T-helper 2 cell treated with Interferon-gamma antibody and Interleukin-4, amounts not matched to agents 5 μg/mL and 100 μg/mL, for 36 hours (primary cell): Measurements from ENCODE around the gene RASGRP4.
"Not testable (repeated sequence)": the region's sequence is repeated elsewhere in the genome, so short reads cannot be mapped to it uniquely, and the experiment has no call there.

ENCODE experiments used
- DNase-seq: peaks from one replicate; pipeline ENCODE4 v3.0.0; 2021; ENCODE audit warnings: low spot score
- H3K27ac Mint-ChIP-seq: one replicate; pipeline ENCODE4 v1.8.0; 2021; ENCODE audit warnings: mild to moderate bottlenecking, mixed read lengths
- H3K27me3 Mint-ChIP-seq: one replicate; pipeline ENCODE4 v1.8.0; 2021; ENCODE audit warnings: low read depth, mixed read lengths
- H3K36me3 Mint-ChIP-seq: one replicate; pipeline ENCODE4 v1.8.0; 2021; ENCODE audit warnings: low read depth, mixed read lengths
- H3K4me1 Mint-ChIP-seq: one replicate; pipeline ENCODE4 v1.8.0; 2021; ENCODE audit warnings: low read depth, mixed read lengths
- H3K4me3 Mint-ChIP-seq: one replicate; pipeline ENCODE4 v1.8.0; 2022; ENCODE audit warnings: mild to moderate bottlenecking, moderate library complexity, mixed read lengths
- H3K9me3 Mint-ChIP-seq: one replicate; pipeline ENCODE4 v1.8.0; 2021; ENCODE audit warnings: mixed read lengths

RASGRP4 gene

DNA sequence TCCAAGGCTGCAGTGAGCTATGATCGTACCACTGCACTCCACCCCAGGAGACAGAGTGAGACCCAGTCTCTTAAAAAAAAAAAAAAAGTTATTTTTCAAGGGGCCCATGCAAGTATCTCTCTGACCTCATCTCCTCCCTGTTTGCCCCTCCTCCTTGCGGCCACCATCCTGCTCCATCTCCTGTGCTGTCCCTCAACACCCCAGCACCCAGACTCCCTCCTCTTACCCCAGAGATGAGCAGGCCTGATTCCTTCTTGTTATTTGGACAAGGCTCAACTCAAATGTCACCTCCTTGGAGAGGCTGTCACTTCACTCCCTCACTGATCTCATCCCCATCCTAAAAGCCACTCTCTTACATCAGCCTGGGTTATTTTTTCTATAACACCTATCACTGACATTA is 11.9 kb upstream of the RASGRP4 start:
- Mint-ChIP-seq H3K36me3 (no peaks in the 10 kb centered on the region), H3K27ac (no peak overlapping the region), H3K4me1 (peaks cover 11% of the 10 kb centered on the region), H3K27me3 (peaks cover 2% of the 10 kb centered on the region), H3K9me3 (no peaks in the 10 kb centered on the region), H3K4me3 (no peak overlapping the region)
- no peak for DNase-seq

DNA sequence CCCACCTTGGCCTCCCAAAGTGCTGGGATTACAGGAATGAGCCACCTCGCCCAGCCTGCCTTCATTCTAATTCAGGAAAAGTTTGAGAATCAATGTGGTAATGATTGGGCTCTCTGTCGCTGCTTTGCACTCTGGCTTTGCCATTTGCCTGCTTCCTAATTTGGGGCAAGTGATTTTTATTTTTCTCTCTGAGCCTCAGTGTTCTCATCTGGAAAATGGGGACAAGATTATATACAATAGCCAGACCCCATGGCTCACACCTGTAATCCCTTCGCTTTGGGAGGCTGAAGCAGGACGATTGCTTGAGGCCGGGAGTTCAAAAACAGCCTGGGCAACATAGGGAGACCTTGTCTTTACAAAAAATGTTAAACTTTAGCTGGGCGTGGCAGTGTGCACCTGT is 11.3 kb upstream of the RASGRP4 start:
- Mint-ChIP-seq H3K36me3 (no peaks in the 10 kb centered on the region), H3K4me3 (no peak overlapping the region), H3K9me3 (no peaks in the 10 kb centered on the region), H3K27me3 (peaks cover 2% of the 10 kb centered on the region), H3K27ac (no peak overlapping the region), H3K4me1 (peaks cover 11% of the 10 kb centered on the region)
- no peak for DNase-seq

DNA sequence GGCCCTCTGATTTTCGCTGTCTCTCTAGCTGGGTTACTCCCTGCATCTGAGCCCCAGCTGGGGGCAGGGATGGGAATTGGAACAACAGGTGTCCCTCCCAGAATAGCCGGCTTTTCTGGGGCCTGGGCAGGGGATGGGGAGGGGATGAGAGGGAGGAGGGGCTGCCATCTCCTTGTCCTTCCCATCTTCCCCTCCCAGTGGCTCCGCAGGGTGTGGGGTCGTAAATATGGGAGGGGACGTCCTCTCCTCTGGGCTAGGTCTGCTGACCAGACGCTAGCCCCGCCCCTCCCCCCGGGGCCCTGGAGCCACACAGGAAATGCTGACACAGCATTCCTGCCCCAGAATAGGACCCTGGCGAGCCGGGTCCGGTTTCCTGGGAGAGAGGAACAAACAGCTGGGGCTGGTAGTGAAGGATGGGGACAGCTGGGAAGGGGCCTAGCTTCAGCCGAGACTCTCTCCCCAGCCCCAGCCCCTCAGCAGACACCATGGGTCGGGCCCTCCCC is 8.6 kb upstream of the RASGRP4 start:
- peak overlapping the region; percentile 63 for H3K27ac Mint-ChIP-seq
- DNase-seq = no peak
- H3K27me3 Mint-ChIP-seq = peaks cover 2% of the 10 kb centered on the region
- no peaks in the 10 kb centered on the region for H3K9me3 Mint-ChIP-seq
- no peaks in the 10 kb centered on the region for H3K36me3 Mint-ChIP-seq
- H3K4me3 Mint-ChIP-seq = peak overlapping the region; percentile 72
- peaks cover 14% of the 10 kb centered on the region for H3K4me1 Mint-ChIP-seq

DNA sequence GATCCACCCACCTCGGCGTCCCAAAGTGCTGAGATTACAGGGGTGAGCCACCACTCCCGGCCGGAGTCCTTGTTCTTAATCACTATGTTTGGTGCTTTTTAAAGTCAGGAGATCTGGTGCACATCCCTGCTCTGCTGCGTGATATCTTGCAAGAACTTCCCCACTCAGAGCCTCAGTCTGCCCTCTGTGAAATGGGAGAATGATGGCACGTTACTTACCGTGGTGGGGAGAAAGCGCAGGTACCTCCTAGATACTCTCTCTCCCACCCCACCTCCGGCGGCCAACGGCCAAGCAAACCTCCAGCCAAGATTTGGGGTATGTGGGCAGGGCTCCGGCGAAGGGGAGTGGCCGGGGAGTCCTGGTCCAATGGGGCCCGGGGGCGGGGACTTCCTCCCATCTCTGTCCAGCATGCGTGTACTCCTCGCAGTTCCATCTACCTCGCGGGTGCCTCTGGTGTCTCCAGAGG is 7.3 kb upstream of the RASGRP4 start, which contains the start of gene RYR1:
TSS of gene RYR1 (plus strand) at position 424 of the 466 bp plus-strand sequence. CDS start 139 bp downstream, outside the sequence.
- Mint-ChIP-seq H3K4me1 (peaks cover 23% of the 10 kb centered on the region), H3K9me3 (no peaks in the 10 kb centered on the region), H3K4me3 (peak within 1 kb of the TSS; percentile 72), H3K27ac (peak within 1 kb of the TSS; percentile 63), H3K27me3 (peaks cover 2% of the 10 kb centered on the region), H3K36me3 (no peaks in the 10 kb centered on the region)
- DNase-seq = peak; percentile 75

DNA sequence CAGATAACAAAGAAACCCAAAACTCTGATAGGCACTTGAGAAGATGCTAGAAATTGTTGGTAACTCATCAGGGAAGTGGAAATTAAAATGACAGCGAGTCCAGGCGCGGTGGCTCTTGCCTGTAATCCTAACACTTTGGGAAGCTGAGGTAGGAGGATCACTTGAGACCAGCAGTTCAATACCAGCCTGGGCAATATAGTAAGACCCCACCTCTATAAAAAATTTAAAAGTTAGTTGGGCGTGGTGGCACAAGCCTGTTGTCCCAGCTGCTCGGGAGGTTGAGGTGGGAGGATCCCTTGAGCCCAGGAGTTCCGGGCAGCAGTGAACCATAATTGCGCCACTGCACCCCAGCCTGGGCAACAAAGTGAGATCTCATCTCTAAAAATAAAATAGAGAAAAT is 4.9 kb upstream of the RASGRP4 start:
- H3K36me3 Mint-ChIP-seq = no peaks in the 10 kb centered on the region
- H3K9me3 Mint-ChIP-seq = no peaks in the 10 kb centered on the region
- H3K27me3 Mint-ChIP-seq = peaks cover 2% of the 10 kb centered on the region
- DNase-seq = no peak
- H3K4me1 Mint-ChIP-seq = peaks cover 36% of the 10 kb centered on the region
- H3K4me3 Mint-ChIP-seq = no peak overlapping the region
- no peak overlapping the region for H3K27ac Mint-ChIP-seq

DNA sequence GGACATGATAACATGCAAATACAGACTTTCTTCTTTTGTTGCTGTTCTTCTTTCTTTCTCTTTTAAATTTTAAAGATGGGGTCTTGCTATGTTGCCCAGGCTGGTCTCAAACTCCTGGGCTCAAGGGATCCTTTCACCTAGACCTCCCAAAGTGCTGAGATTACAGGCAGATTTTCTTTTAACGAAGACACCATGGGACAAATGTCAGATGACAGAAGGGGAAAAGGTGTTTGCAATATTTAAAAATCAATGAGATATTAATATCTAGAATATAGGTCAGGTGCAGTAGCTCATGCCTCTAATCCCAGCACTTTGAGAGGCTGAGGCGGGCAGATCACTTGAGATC is 3.8 kb upstream of the RASGRP4 start:
- no peaks in the 10 kb centered on the region for H3K36me3 Mint-ChIP-seq
- H3K9me3 Mint-ChIP-seq = no peaks in the 10 kb centered on the region
- H3K4me3 Mint-ChIP-seq = no peak overlapping the region
- H3K27ac Mint-ChIP-seq = peak overlapping the region; percentile 95
- no peak for DNase-seq
- H3K27me3 Mint-ChIP-seq = peaks cover 2% of the 10 kb centered on the region
- peaks cover 39% of the 10 kb centered on the region for H3K4me1 Mint-ChIP-seq

DNA sequence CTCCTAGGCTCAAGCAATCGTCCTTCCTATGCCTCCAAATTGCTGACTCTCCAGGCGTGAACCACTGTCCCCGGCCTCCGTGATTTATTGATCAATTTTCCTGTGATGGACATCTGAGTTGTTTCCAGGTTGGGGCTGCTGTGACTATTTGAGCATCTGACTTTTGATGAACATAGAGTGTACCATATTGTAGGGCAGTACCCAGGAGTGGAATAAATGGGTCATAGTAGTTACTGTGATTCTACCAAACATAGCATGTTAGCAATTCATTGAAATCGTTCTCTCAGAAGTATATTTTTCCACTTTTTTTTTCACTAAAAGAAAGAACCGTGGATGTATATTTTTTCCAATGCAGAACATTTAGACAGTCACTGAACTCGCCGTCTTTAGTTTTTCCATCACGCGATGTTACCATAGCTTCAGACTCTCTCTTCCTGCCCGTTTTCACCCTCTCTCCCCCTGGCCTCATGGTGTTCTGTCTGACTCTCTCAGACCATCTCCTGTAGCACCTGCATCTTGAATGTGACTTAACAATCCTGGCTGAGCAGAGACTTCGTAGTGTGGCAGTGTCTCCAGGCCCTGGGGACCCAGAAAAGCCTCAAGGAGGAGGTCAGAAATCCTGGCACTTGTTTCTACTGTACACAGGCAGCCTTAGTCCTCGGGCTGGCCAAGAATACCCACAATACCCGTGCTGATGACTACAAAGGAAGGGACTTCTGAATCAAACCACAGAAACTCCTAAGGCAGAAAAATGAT is 3.2 kb upstream of the RASGRP4 start:
- peak overlapping the region; percentile 67 for H3K4me3 Mint-ChIP-seq
- H3K27me3 Mint-ChIP-seq = peaks cover under 1% of the 10 kb centered on the region
- H3K36me3 Mint-ChIP-seq = no peaks in the 10 kb centered on the region
- H3K27ac Mint-ChIP-seq = peak overlapping the region; percentile 95
- H3K4me1 Mint-ChIP-seq = peaks cover 37% of the 10 kb centered on the region
- no peaks in the 10 kb centered on the region for H3K9me3 Mint-ChIP-seq
- peak; percentile 59 for DNase-seq

DNA sequence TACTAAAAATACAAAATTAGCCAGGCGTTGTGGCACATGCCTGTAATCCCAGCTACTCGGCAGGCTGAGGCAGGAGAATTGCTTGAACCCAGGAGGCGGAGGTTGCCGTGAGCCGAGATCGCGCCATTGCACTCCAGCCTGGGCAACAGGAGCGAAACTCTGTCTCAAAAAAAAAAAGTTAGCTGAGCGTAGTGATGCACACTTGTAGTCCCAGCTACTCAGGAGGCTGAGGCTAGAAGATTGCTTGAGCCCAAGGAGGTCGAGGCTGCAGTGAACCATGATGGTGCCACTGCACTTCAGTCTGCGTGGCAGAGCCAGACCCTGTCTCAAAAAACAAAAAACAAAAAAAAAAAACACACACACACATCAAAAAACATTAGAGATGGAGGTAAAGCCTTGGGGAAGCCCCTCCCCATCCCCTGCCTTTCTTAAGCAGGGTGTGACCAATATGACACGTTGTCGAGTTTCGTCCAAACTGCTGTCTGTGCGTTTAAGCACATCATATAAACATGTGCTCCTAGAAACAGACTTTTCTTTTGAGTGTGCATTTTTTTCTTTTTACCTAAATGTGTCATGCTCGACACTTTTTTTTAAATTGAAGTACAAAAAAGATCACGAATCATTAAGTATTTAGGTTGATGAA is 1.1 kb upstream of the RASGRP4 start:
- Mint-ChIP-seq H3K4me1 (peaks cover 29% of the 10 kb centered on the region), H3K27ac (peak overlapping the region; percentile 89), H3K4me3 (peak overlapping the region; percentile 78)
- not testable (repeated sequence) for H3K36me3 Mint-ChIP-seq, H3K9me3 Mint-ChIP-seq, H3K27me3 Mint-ChIP-seq
- DNase-seq = peak; percentile 69

DNA sequence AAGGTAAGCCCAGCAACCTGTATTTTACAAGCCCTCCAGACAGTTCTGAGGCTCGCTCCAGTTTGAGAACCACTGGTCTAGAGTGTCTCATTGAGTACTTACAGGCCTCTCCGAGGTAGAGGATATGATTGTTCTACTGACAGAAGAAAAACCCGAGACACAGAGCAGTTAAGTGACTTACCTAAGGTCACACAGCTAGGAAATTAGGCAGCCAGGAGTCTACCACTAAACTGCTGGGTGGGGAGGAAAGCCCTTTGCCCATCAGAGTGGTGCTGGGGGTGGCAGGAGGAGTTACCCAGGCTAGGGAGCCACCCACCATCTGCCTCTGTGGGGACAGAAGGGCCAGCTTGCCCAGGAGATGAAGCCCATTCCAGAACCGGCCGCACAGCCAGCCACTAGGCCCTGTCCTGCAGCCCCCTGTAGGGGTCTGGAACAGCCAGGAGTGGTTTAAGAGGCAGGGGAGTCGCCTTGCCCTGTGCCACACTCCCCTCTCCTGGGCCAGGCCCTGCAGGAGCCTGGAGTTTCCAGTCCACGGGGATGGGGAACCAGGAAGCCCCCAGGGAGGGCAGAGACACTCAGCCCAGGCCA is 703 bp downstream of the RASGRP4 start:
- Mint-ChIP-seq H3K9me3 (no peaks in the 10 kb centered on the region), H3K4me3 (peak overlapping the region; percentile 80), H3K27ac (peak overlapping the region; percentile 84), H3K4me1 (peaks cover 28% of the 10 kb centered on the region), H3K36me3 (no peaks in the 10 kb centered on the region), H3K27me3 (no peaks in the 10 kb centered on the region)
- DNase-seq = no peak

DNA sequence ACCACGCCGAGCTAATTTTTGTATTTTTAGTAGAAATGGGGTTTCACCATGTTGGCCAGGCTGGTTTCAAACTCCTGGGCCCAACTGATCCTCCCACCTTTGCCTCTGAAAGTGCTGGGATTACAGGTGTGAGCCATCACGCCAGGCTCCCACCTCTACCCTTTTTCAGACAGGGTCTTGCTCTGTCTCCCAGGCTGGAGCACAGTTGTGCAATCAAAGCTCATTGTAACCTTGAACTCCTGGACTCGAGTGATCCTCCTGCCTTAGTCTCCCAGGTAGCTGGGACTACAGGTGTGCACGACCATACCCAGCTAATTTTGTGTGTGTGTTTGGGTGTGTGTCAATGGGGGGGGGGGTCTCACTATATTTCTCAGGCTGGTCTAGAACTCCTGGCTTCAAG is 1.7 kb downstream of the RASGRP4 start:
- no peak overlapping the region for H3K27ac Mint-ChIP-seq
- H3K4me3 Mint-ChIP-seq = no peak overlapping the region
- no peak for DNase-seq
- H3K36me3 Mint-ChIP-seq = peaks cover 2% of the 10 kb centered on the region
- H3K27me3 Mint-ChIP-seq = no peaks in the 10 kb centered on the region
- H3K4me1 Mint-ChIP-seq = peaks cover 21% of the 10 kb centered on the region
- H3K9me3 Mint-ChIP-seq = no peaks in the 10 kb centered on the region

DNA sequence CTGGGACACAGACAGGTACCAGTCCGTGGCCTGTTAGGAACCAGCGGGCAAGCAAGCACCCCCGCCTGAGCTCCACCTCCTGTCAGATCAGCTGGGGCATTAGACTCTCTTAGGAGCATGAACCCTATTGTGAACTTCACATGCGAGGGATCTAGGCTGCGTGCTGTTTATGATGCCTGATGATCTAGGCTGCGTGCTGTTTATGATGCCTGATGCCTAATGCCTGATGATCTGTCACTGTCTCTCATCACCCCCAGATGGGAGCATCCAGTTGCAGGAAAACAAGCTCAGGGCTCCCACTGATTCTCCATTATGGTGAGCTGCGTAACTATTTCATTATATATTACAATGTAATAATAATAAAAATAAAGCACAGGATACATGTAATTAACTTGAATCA is 3.6 kb downstream of the RASGRP4 start:
- H3K4me3 Mint-ChIP-seq = no peak overlapping the region

DNA sequence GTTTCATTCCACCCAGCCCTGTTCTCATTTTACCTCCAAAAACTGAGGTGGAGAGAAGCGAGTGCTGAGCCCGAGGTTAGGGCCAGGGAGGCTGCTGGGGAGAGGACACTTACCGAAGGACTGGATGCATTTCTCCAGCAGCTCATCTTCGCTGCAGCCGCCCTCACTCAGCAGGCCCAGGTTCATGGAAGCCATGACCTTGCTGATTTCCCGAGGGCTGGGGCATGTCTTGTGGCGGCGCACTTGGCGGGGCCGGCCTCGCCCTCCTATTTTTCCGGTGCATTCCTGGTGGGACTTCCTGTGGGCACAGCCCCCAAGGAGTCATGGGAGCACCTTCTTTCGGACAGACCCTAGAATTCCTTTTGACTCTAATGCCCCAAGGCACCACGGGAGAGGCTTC is 4.2 kb downstream of the RASGRP4 start:
- Mint-ChIP-seq H3K9me3 (no peaks in the 10 kb centered on the region), H3K4me3 (no peak overlapping the region), H3K27ac (no peak overlapping the region), H3K27me3 (no peaks in the 10 kb centered on the region), H3K36me3 (peaks cover 2% of the 10 kb centered on the region), H3K4me1 (peaks cover 26% of the 10 kb centered on the region)
- no peak for DNase-seq

More for the DNA sequence above, 3.6 kb downstream of the RASGRP4 start:
- peaks cover 2% of the 10 kb centered on the region for H3K36me3 Mint-ChIP-seq
- H3K4me1 Mint-ChIP-seq = peaks cover 23% of the 10 kb centered on the region
- H3K27me3 Mint-ChIP-seq = no peaks in the 10 kb centered on the region
- H3K9me3 Mint-ChIP-seq = no peaks in the 10 kb centered on the region
- H3K27ac Mint-ChIP-seq = no peak overlapping the region
- DNase-seq = no peak

DNA sequence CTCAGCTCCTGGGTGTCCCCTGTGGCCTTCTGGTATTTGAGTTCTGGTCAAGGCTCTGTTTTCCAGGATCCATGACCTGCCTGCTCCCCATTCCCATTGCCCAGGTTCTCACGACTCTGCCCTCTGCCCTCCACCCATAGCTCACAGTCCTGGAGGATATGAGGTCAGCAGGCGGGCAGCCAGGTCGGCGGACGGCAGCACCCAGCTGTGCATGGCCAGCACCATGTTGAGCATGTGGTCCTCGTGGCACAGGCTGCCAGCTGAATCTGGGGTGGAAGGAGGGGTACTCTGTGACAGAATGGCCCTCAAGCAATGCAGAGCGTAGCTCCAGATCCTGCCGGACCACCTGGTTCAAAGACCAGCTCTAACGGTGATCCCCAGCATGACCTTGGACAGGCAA is 5.1 kb downstream of the RASGRP4 start:
- Mint-ChIP-seq H3K4me3 (no peak overlapping the region), H3K9me3 (no peaks in the 10 kb centered on the region), H3K4me1 (peaks cover 25% of the 10 kb centered on the region), H3K36me3 (peaks cover 2% of the 10 kb centered on the region), H3K27ac (no peak overlapping the region), H3K27me3 (no peaks in the 10 kb centered on the region)
- no peak for DNase-seq
